IMR-90 (cell line): ENCODE results near the gene SNAP29. TPM values are rescaled to one million over a fixed set of nuclear protein-coding genes. Genes with fewer than 3 reads are reported as not detected.

Source experiments
- ATAC-seq: fragments of 200-7000 bp; cut with Tn5 transposase; 2 replicates; pipeline ENCODE4 v1.9.1; 2020; ENCODE audit warnings: low read depth, mild to moderate bottlenecking, moderate library complexity
- BruUV-seq: library from RNA; stranded (reverse); fragments of 400-500 nt; replicated peaks from 2 replicates; lab custom pipeline; 2021; lab: Mats Ljungman, UMichigan
- CTCF ChIA-PET: fragments of 300-600 bp; formaldehyde crosslinking; extraction: SDS; loops from one replicate; lab custom pipeline; 2021; ENCODE audit warnings: antibody characterized with exemption; lab: Yijun Ruan, JAX
- POLR2A ChIA-PET: fragments of 300-600 bp; sonication (Branson Sonifier 250); formaldehyde crosslinking; loops from one replicate; lab custom pipeline; 2022; ENCODE audit warnings: antibody characterized with exemption; ENCODE audit not compliant: unreplicated experiment; lab: Charles Lee
- DNase-seq: peaks from one replicate; pipeline ENCODE4 v3.0.0; 2013
- H2AFZ ChIP-seq: replicated peaks from 2 replicates; pipeline ENCODE3; 2013; ENCODE audit warnings: low read length, mild to moderate bottlenecking; ENCODE audit not compliant: poor library complexity
- H2AK5ac ChIP-seq: 2 replicates; pipeline ENCODE4 v1.6.1; 2013; ENCODE audit warnings: low read depth, low read length, inconsistent platforms
- H2AK9ac ChIP-seq: replicated peaks from 2 replicates; pipeline ENCODE3; 2013; ENCODE audit warnings: mild to moderate bottlenecking, low read depth, low read length, moderate library complexity; ENCODE audit not compliant: poor library complexity
- H2BK120ac ChIP-seq: 2 replicates; pipeline ENCODE4 v1.6.1; 2013; ENCODE audit warnings: low read depth, low read length, inconsistent platforms
- H2BK15ac ChIP-seq: 3 replicates; pipeline ENCODE4 v1.6.1; 2013; ENCODE audit warnings: low read depth, low read length, inconsistent platforms
- H2BK20ac ChIP-seq: 2 replicates; pipeline ENCODE4 v1.6.1; 2013; ENCODE audit warnings: low read depth, mild to moderate bottlenecking, inconsistent platforms, low read length, moderate library complexity
- H2BK5ac ChIP-seq: 2 replicates; pipeline ENCODE4 v1.6.1; 2013; ENCODE audit warnings: mild to moderate bottlenecking, low read depth, low read length, inconsistent platforms; ENCODE audit not compliant: poor library complexity, severe bottlenecking
- H3K14ac ChIP-seq: replicated peaks from 2 replicates; pipeline ENCODE4 v1.6.1; 2013; ENCODE audit warnings: low read depth, low read length, inconsistent platforms
- H3K18ac ChIP-seq: 2 replicates; pipeline ENCODE4 v1.6.1; 2013; ENCODE audit warnings: low read depth, low read length, control low read depth
- H3K23ac ChIP-seq: 2 replicates; pipeline ENCODE4 v1.6.1; 2013; ENCODE audit warnings: low read depth, low read length, inconsistent platforms
- H3K27ac ChIP-seq: 2 replicates; pipeline ENCODE4 v1.5.1; 2013; ENCODE audit warnings: mild to moderate bottlenecking, control low read depth, low read length; ENCODE audit not compliant: insufficient read depth
- H3K27me3 ChIP-seq: 2 replicates; pipeline ENCODE4 v1.6.1; 2013; ENCODE audit warnings: low read length; ENCODE audit not compliant: control insufficient read depth, insufficient read depth
- H3K36me3 ChIP-seq: 2 replicates; pipeline ENCODE4 v1.6.1; 2013; ENCODE audit warnings: low read length, mixed read lengths; ENCODE audit not compliant: control insufficient read depth, insufficient read depth
- H3K4ac ChIP-seq: 2 replicates; pipeline ENCODE4 v1.6.1; 2013; ENCODE audit warnings: low read depth, low read length, inconsistent platforms
- H3K4me1 ChIP-seq: 2 replicates; pipeline ENCODE4 v1.6.1; 2013; ENCODE audit warnings: low read length, mixed read lengths; ENCODE audit not compliant: control insufficient read depth, insufficient read depth
- H3K4me2 ChIP-seq: 2 replicates; pipeline ENCODE4 v1.6.1; 2013; ENCODE audit warnings: low read depth, mild to moderate bottlenecking, control low read depth, low read length, moderate library complexity
- H3K4me3 ChIP-seq: 2 replicates; pipeline ENCODE4 v1.5.1; 2013; ENCODE audit warnings: low read depth, mild to moderate bottlenecking, control low read depth, low read length, moderate library complexity; ENCODE audit not compliant: insufficient read depth
- H3K56ac ChIP-seq: 2 replicates; pipeline ENCODE4 v1.6.1; 2013; ENCODE audit warnings: low read length, inconsistent platforms; ENCODE audit not compliant: insufficient read depth; ENCODE audit errors: extremely low read depth
- H3K79me1 ChIP-seq, 2 experiments: 2 replicates each; pipeline ENCODE4 v1.6.1; 2013; ENCODE audit warnings: low read length in 2 of 2, inconsistent platforms in 1 of 2, low read depth in 1 of 2
- H3K9ac ChIP-seq: 2 replicates; pipeline ENCODE4 v1.6.1; 2013; ENCODE audit warnings: low read depth, low read length, control low read depth
- H3K9me1 ChIP-seq: 2 replicates; pipeline ENCODE4 v1.6.1; 2013; ENCODE audit warnings: low read length, inconsistent platforms; ENCODE audit not compliant: insufficient read depth
- H3K9me3 ChIP-seq: 2 replicates; pipeline ENCODE4 v1.6.1; 2013; ENCODE audit warnings: low read length; ENCODE audit not compliant: control insufficient read depth, insufficient read depth
- H4K20me1 ChIP-seq: 2 replicates; pipeline ENCODE4 v1.6.1; 2013; ENCODE audit warnings: low read length, inconsistent platforms; ENCODE audit not compliant: insufficient read depth
- H4K5ac ChIP-seq: 2 replicates; pipeline ENCODE4 v1.6.1; 2013; ENCODE audit warnings: mild to moderate bottlenecking, low read depth, low read length, control low read depth
- H4K8ac ChIP-seq, 2 experiments: 2 replicates each; pipeline ENCODE4 v1.6.1; 2013; ENCODE audit warnings: low read depth in 2 of 2, low read length in 2 of 2, control low read depth in 1 of 2, inconsistent platforms in 1 of 2
- H4K91ac ChIP-seq: 2 replicates; pipeline ENCODE4 v1.6.1; 2013; ENCODE audit warnings: low read depth, low read length, inconsistent platforms; ENCODE audit not compliant: insufficient read depth
- CEBPB ChIP-seq: IDR thresholded peaks from 2 replicates; pipeline ENCODE4 v1.6.1; 2012; ENCODE audit warnings: low read depth, low read length, improper control_type of control experiment
- MAZ ChIP-seq: IDR thresholded peaks from 2 replicates; pipeline ENCODE4 v1.6.1; 2012; ENCODE audit warnings: low read depth, mild to moderate bottlenecking, low read length, improper control_type of control experiment, moderate library complexity, borderline replicate concordance
- RCOR1 ChIP-seq: IDR thresholded peaks from 2 replicates; pipeline ENCODE4 v1.6.1; 2012; ENCODE audit warnings: mild to moderate bottlenecking, low read length, improper control_type of control experiment; ENCODE audit not compliant: insufficient replicate concordance
- RFX5 ChIP-seq: IDR thresholded peaks from 2 replicates; pipeline ENCODE4 v1.8.0; 2012; ENCODE audit warnings: low read depth, mild to moderate bottlenecking, low read length, moderate library complexity
- WGBS, 2 experiments: methylation state at CpG; one replicate each; pipeline versions ENCODE4 v1.1.5 to v1.1.7; 2013; ENCODE audit warnings: missing lambda C conversion rate in 2 of 2; ENCODE audit not compliant: insufficient read length in 1 of 2; ENCODE audit errors: extremely low coverage in 2 of 2; 5-methylcytosine and 5-hydroxymethylcytosine counted together
- dilution Hi-C: fragments of 300-500 bp; cut with HindIII; formaldehyde crosslinking; loops from one replicate; pipeline ENCODE4 v1.14.3; 2018; ENCODE audit warnings: low sequenced_read_pairs; ENCODE audit not compliant: unreplicated experiment
- in situ Hi-C: fragments of 300-500 bp; cut with MboI; formaldehyde crosslinking; loops from 3 replicates; pipeline ENCODE4 v1.14.3; 2019; ENCODE audit warnings: low sequenced_read_pairs, inconsistent platforms, mixed read lengths
- intact Hi-C: fragments of 100-400 bp; cut with micrococcal nuclease; formaldehyde crosslinking; loops from 2 replicates; pipeline ENCODE4 v1.10.0; 2022
- polyA plus RNA-seq, 3 experiments: library from polyadenylated mRNA; depleted of rRNA; stranded (reverse); fragments of >200 nt; gene quantifications; 2 replicates each; pipeline ENCODE4 v1.2.3, GENCODE V29; 2012; ENCODE audit warnings: low replicate concordance in 1 of 3
- total RNA-seq: library from RNA; depleted of rRNA; stranded (reverse); fragments of >200 nt; gene quantifications from 2 replicates; pipeline ENCODE4 v1.2.3, GENCODE V29; 2012
- TF ChIP-seq, protein P1 (sequence below): fragments of 150-350 bp; IDR thresholded peaks from 2 replicates; pipeline ENCODE4 v1.6.1; 2016; ENCODE audit warnings: low read depth, mild to moderate bottlenecking, low read length, moderate library complexity, borderline replicate concordance

SNAP29 gene
- total and polyA plus RNA-seq, 2 of the 4 experiments (the other 2 are of a cell fraction) = 10.6 to 29.5 TPM

DNA sequence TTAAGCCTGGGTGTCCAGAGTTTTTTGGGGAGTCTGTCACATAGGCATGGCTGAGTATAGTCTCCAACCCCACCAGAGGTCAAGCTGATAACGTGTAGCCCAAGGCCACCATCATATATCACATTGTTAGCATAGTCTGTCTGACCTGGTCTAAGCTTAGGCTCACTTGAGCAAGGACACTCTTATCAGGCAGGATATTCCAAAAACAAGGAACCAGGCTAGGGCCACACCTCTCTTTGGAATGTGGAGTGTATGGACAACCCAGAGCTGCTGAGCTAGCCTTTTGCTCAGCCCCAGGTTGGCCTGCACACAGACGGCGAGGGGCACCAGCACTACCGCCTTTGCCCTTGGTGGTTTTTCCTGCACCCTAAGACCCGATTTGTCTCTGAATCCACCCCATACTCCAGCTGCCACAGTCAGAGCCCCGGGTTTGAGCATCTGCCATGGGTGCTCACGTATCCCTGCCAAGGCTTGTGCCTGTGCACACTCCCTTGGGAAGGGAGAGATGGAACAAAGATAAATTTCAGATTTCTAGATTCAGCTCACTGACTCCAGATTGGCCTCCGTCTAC is 7.2 kb downstream of the SNAP29 start (continued):
- no peak for TF ChIP-seq RCOR1

DNA sequence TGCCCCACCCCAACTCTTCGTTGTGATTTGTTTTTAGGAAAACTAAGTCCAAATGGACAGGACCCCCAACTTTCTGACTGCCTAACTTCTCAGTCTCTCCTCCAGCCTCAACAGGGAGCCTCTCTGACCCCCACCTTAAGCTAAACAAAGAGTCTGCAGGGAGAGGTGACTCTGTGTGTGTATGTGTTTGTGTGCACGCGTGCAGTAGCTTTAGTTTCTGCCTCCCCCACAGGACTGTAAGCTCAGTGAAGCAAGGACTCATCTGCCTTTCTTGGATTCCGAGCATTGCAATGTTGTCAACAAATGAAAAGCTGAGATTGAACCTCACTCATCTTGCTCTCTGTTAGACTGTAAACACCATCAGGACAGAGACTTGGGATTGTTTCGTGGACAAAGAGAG is 7.9 kb downstream of the SNAP29 start:
- intact Hi-C loops = no loop called here
- Histone ChIP-seq H4K8ac (peak overlapping the region in 1 of 2 experiments; percentile 39; a peak in 2 of 4 replicates), H2AFZ (peak overlapping the region; percentile 4), H3K27me3 (no peaks in the 10 kb centered on the region), H3K4me2 (peak overlapping the region; percentile 26; the same call in 1 of the 2 replicates), H3K18ac (peak overlapping the region; percentile 53), H3K27ac (peak overlapping the region; percentile 88; the same call in 1 of the 2 replicates), H2BK20ac (no peak overlapping the region), H4K20me1 (peaks cover 20% of the 10 kb centered on the region), H3K36me3 (peaks cover 20% of the 10 kb centered on the region), H3K9ac (peak overlapping the region; percentile 15; the same call in 1 of the 2 replicates), H2BK120ac (no peak overlapping the region), H3K4me1 (peaks cover 25% of the 10 kb centered on the region), H3K9me1 (peaks cover 49% of the 10 kb centered on the region), H4K91ac (peak overlapping the region; percentile 58; the same call in 1 of the 2 replicates), H3K4me3 (no peak overlapping the region), H3K23ac (no peak overlapping the region), H2AK5ac (peak overlapping the region; percentile 38), H3K79me1 (peaks cover 39 to 78% of the 10 kb centered on the region in 2 experiments), H2AK9ac (peak overlapping the region; percentile 46), H2BK15ac (no peak overlapping the region), H4K5ac (peak overlapping the region; percentile 35), H3K4ac (0 out of 2 replicates have a peak overlapping the region, but pooled peaks have one; percentile 22), H2BK5ac (peak overlapping the region; percentile 46), H3K14ac (0 out of 2 replicates have a peak overlapping the region, but pooled peaks have one; percentile 74), H3K56ac (no peak overlapping the region), H3K9me3 (no peaks in the 10 kb centered on the region)
- dilution Hi-C loops = no loop called here
- in situ Hi-C loops = no loop called here
- POLR2A ChIA-PET = no interaction called here
- peak; percentile 28 for DNase-seq
- WGBS, 2 experiments = no CpG with 5 or more reads among the region's 5 CpGs
- CTCF ChIA-PET = interaction anchor here (1.4 to 2.3 kb wide), 2 partner anchors 19 to 63 kb away, joined by 4 to 14 read pairs; no protein-coding TSS in a partner anchor
- no TSS peak for BruUV-seq
- peak; percentile 27 for ATAC-seq
- no peak for TF ChIP-seq RFX5
- TF ChIP-seq CEBPB = no peak
- TF ChIP-seq, protein P1, sequence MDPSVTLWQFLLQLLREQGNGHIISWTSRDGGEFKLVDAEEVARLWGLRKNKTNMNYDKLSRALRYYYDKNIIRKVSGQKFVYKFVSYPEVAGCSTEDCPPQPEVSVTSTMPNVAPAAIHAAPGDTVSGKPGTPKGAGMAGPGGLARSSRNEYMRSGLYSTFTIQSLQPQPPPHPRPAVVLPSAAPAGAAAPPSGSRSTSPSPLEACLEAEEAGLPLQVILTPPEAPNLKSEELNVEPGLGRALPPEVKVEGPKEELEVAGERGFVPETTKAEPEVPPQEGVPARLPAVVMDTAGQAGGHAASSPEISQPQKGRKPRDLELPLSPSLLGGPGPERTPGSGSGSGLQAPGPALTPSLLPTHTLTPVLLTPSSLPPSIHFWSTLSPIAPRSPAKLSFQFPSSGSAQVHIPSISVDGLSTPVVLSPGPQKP = no peak
- no peak for TF ChIP-seq MAZ
